ENCODE data around the gene ZNF286A.
"Not testable (repeated sequence)": the region's sequence is repeated elsewhere in the genome, so short reads cannot be mapped to it uniquely, and the experiment has no call there.

DNA sequence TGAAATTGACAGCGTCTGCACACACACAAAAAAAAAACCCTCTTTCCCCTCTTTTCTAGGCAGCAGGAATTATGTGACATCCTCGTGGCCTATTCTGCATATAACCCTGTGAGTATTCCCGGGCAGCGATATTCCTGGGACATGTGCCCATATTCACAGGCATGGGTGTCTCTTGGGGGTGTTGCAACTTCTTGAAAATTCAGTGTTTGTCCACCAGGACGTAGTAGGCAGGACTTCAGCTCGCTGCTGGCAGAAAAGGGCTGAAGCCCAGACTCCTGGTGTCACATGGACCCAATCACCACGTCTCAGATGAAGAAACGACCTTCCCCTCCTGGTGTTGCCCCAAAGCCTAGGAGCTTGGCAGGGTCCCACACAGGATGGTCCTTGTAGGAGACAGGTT is 40.5 kb downstream of the ZNF286A start:
- TF ChIP-seq, protein P1, sequence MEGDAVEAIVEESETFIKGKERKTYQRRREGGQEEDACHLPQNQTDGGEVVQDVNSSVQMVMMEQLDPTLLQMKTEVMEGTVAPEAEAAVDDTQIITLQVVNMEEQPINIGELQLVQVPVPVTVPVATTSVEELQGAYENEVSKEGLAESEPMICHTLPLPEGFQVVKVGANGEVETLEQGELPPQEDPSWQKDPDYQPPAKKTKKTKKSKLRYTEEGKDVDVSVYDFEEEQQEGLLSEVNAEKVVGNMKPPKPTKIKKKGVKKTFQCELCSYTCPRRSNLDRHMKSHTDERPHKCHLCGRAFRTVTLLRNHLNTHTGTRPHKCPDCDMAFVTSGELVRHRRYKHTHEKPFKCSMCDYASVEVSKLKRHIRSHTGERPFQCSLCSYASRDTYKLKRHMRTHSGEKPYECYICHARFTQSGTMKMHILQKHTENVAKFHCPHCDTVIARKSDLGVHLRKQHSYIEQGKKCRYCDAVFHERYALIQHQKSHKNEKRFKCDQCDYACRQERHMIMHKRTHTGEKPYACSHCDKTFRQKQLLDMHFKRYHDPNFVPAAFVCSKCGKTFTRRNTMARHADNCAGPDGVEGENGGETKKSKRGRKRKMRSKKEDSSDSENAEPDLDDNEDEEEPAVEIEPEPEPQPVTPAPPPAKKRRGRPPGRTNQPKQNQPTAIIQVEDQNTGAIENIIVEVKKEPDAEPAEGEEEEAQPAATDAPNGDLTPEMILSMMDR (IDR thresholded peaks at IDR 0.05), result not testable (repeated sequence)
- TF ChIP-seq POLR2A, POLR2AphosphoS5 (IDR thresholded peaks at IDR 0.05): not testable (repeated sequence)
